ENCODE results near the gene MCHR1.

- no peak for TF ChIP-seq CTCF (conservative IDR thresholded peaks at IDR 0.05 in 1 of 2, IDR thresholded peaks at IDR 0.05 in 1 of 2; ENCODE audit: low read depth in 1 of 2, low read length in 2 of 2)
- TF ChIP-seq EZH2 (IDR thresholded peaks at IDR 0.05; ENCODE audit: low read length, missing control alignments): no peak
Measured at GRCh38 chr22:40727964-40728615, 48.8 kb downstream of the MCHR1 start.

All from fibroblast of lung (primary cell).